GM18873 (cell line): ENCODE measurements around the gene FAM13B.

Source experiments
- ATAC-seq: cut with Tn5 transposase; IDR thresholded peaks from one replicate; pipeline ENCODE4 v1.9.1; 2021; ENCODE audit warnings: mild to moderate bottlenecking, moderate library complexity, moderate number of reproducible peaks; ENCODE audit not compliant: unreplicated experiment, low FRiP score

The FAM13B gene

GRCh38 chr5:137902408-137903133 lies 130.3 kb downstream of the FAM13B start:
- no peak for ATAC-seq

GRCh38 chr5:137901011-137901817 lies 131.7 kb downstream of the FAM13B start:
- no peak for ATAC-seq

GRCh38 chr5:137899493-137899892 lies 133.4 kb downstream of the FAM13B start:
- ATAC-seq = no peak

- no peak for ATAC-seq
These were observed 136.3 kb downstream of the FAM13B start for GRCh38 chr5:137896560-137896959.

- no peak for ATAC-seq
These were observed 138.3 kb downstream of the FAM13B start for GRCh38 chr5:137894586-137894985.

- no peak for ATAC-seq
These were observed 141.0 kb downstream of the FAM13B start for GRCh38 chr5:137891849-137892248.

- no peak for ATAC-seq
These were observed 142.0 kb downstream of the FAM13B start for GRCh38 chr5:137890845-137891244.

- ATAC-seq = peak; percentile 75
These were observed 143.8 kb downstream of the FAM13B start, which contains the start of gene PKD2L2 for GRCh38 chr5:137888863-137889759. Gene PKD2L2, plus strand, starts transcription at chr5:137889457. Its CDS starts 35 bp downstream, at chr5:137889492.

- ATAC-seq = no peak
These were observed 144.4 kb downstream of the FAM13B start for GRCh38 chr5:137888466-137888862.
